ENCODE results near the gene PDSS2.

GRCh38 chr6:107120404-107120803 is 339.0 kb downstream of the PDSS2 start:
- no peak for TF ChIP-seq CTCF (IDR thresholded peaks at IDR 0.05; ENCODE audit: borderline replicate concordance, extremely low read depth, low read length, poor library complexity, severe bottlenecking)
- TF ChIP-seq EZH2 (IDR thresholded peaks at IDR 0.05; ENCODE audit: borderline replicate concordance, low read depth, low read length, severe bottlenecking): no peak
